GM23338 (cell line): Measurements from ENCODE around the gene PRUNE2.

Experiments
- CTCF ChIP-seq, 2 experiments: fragments of 200-600 bp in 1 of 2; sonication (generic) in 1 of 2; conservative IDR thresholded peaks; 2 replicates each; pipeline versions ENCODE4 v1.5.1 to v1.6.1; 2016 to 2017; ENCODE audit warnings: antibody characterized with exemption in 2 of 2, low read depth in 2 of 2, mild to moderate bottlenecking in 2 of 2, moderate library complexity in 1 of 2
- EZH2 ChIP-seq: fragments of 200-600 bp; sonication (generic); IDR thresholded peaks from one replicate; pipeline ENCODE4 v1.8.0; 2017; ENCODE audit warnings: antibody characterized with exemption, mild to moderate bottlenecking, low read depth; ENCODE audit not compliant: unreplicated experiment
- POLR2AphosphoS5 ChIP-seq: IDR thresholded peaks from 2 replicates; pipeline ENCODE4 v1.6.1; 2016; ENCODE audit warnings: antibody characterized with exemption, low read depth
- REST ChIP-seq: IDR thresholded peaks from one replicate; pipeline ENCODE4 v1.6.1; 2018; ENCODE audit warnings: antibody characterized with exemption; ENCODE audit not compliant: unreplicated experiment

- no peak for TF ChIP-seq CTCF (conservative IDR thresholded peaks at IDR 0.05; ENCODE audit: low read depth in 2 of 2)
- no peak for TF ChIP-seq POLR2AphosphoS5
- no peak for TF ChIP-seq EZH2
- TF ChIP-seq REST, result no peak
Observed at GRCh38 chr9:76700916-76701315, 205.0 kb downstream of the PRUNE2 start.
